IMR-90 (cell line): Measurements from ENCODE around the gene ABCC4. TPM values are rescaled to one million over a fixed set of nuclear protein-coding genes. Genes with fewer than 3 reads are reported as not detected.

Experiments
- ATAC-seq: fragments of 200-7000 bp; cut with Tn5 transposase; 2 replicates; pipeline ENCODE4 v1.9.1; 2020; ENCODE audit warnings: low read depth, mild to moderate bottlenecking, moderate library complexity
- BruUV-seq: library from RNA; stranded (reverse); fragments of 400-500 nt; replicated peaks from 2 replicates; lab custom pipeline; 2021; lab: Mats Ljungman, UMichigan
- CTCF ChIA-PET: fragments of 300-600 bp; formaldehyde crosslinking; extraction: SDS; loops from one replicate; lab custom pipeline; 2021; ENCODE audit warnings: antibody characterized with exemption; lab: Yijun Ruan, JAX
- POLR2A ChIA-PET: fragments of 300-600 bp; sonication (Branson Sonifier 250); formaldehyde crosslinking; loops from one replicate; lab custom pipeline; 2022; ENCODE audit warnings: antibody characterized with exemption; ENCODE audit not compliant: unreplicated experiment; lab: Charles Lee
- DNase-seq: peaks from one replicate; pipeline ENCODE4 v3.0.0; 2013
- H2AFZ ChIP-seq: replicated peaks from 2 replicates; pipeline ENCODE3; 2013; ENCODE audit warnings: low read length, mild to moderate bottlenecking; ENCODE audit not compliant: poor library complexity
- H2AK5ac ChIP-seq: 2 replicates; pipeline ENCODE4 v1.6.1; 2013; ENCODE audit warnings: low read depth, low read length, inconsistent platforms
- H2AK9ac ChIP-seq: replicated peaks from 2 replicates; pipeline ENCODE3; 2013; ENCODE audit warnings: mild to moderate bottlenecking, low read depth, low read length, moderate library complexity; ENCODE audit not compliant: poor library complexity
- H2BK120ac ChIP-seq: 2 replicates; pipeline ENCODE4 v1.6.1; 2013; ENCODE audit warnings: low read depth, low read length, inconsistent platforms
- H2BK15ac ChIP-seq: 3 replicates; pipeline ENCODE4 v1.6.1; 2013; ENCODE audit warnings: low read depth, low read length, inconsistent platforms
- H2BK20ac ChIP-seq: 2 replicates; pipeline ENCODE4 v1.6.1; 2013; ENCODE audit warnings: low read depth, mild to moderate bottlenecking, inconsistent platforms, low read length, moderate library complexity
- H2BK5ac ChIP-seq: 2 replicates; pipeline ENCODE4 v1.6.1; 2013; ENCODE audit warnings: mild to moderate bottlenecking, low read depth, low read length, inconsistent platforms; ENCODE audit not compliant: poor library complexity, severe bottlenecking
- H3K14ac ChIP-seq: replicated peaks from 2 replicates; pipeline ENCODE4 v1.6.1; 2013; ENCODE audit warnings: low read depth, low read length, inconsistent platforms
- H3K18ac ChIP-seq: 2 replicates; pipeline ENCODE4 v1.6.1; 2013; ENCODE audit warnings: low read depth, low read length, control low read depth
- H3K23ac ChIP-seq: 2 replicates; pipeline ENCODE4 v1.6.1; 2013; ENCODE audit warnings: low read depth, low read length, inconsistent platforms
- H3K27ac ChIP-seq: 2 replicates; pipeline ENCODE4 v1.5.1; 2013; ENCODE audit warnings: mild to moderate bottlenecking, control low read depth, low read length; ENCODE audit not compliant: insufficient read depth
- H3K27me3 ChIP-seq: 2 replicates; pipeline ENCODE4 v1.6.1; 2013; ENCODE audit warnings: low read length; ENCODE audit not compliant: control insufficient read depth, insufficient read depth
- H3K36me3 ChIP-seq: 2 replicates; pipeline ENCODE4 v1.6.1; 2013; ENCODE audit warnings: low read length, mixed read lengths; ENCODE audit not compliant: control insufficient read depth, insufficient read depth
- H3K4ac ChIP-seq: 2 replicates; pipeline ENCODE4 v1.6.1; 2013; ENCODE audit warnings: low read depth, low read length, inconsistent platforms
- H3K4me1 ChIP-seq: 2 replicates; pipeline ENCODE4 v1.6.1; 2013; ENCODE audit warnings: low read length, mixed read lengths; ENCODE audit not compliant: control insufficient read depth, insufficient read depth
- H3K4me2 ChIP-seq: 2 replicates; pipeline ENCODE4 v1.6.1; 2013; ENCODE audit warnings: low read depth, mild to moderate bottlenecking, control low read depth, low read length, moderate library complexity
- H3K4me3 ChIP-seq: 2 replicates; pipeline ENCODE4 v1.5.1; 2013; ENCODE audit warnings: low read depth, mild to moderate bottlenecking, control low read depth, low read length, moderate library complexity; ENCODE audit not compliant: insufficient read depth
- H3K56ac ChIP-seq: 2 replicates; pipeline ENCODE4 v1.6.1; 2013; ENCODE audit warnings: low read length, inconsistent platforms; ENCODE audit not compliant: insufficient read depth; ENCODE audit errors: extremely low read depth
- H3K79me1 ChIP-seq, 2 experiments: 2 replicates each; pipeline ENCODE4 v1.6.1; 2013; ENCODE audit warnings: low read length in 2 of 2, inconsistent platforms in 1 of 2, low read depth in 1 of 2
- H3K9ac ChIP-seq: 2 replicates; pipeline ENCODE4 v1.6.1; 2013; ENCODE audit warnings: low read depth, low read length, control low read depth
- H3K9me1 ChIP-seq: 2 replicates; pipeline ENCODE4 v1.6.1; 2013; ENCODE audit warnings: low read length, inconsistent platforms; ENCODE audit not compliant: insufficient read depth
- H3K9me3 ChIP-seq: 2 replicates; pipeline ENCODE4 v1.6.1; 2013; ENCODE audit warnings: low read length; ENCODE audit not compliant: control insufficient read depth, insufficient read depth
- H4K20me1 ChIP-seq: 2 replicates; pipeline ENCODE4 v1.6.1; 2013; ENCODE audit warnings: low read length, inconsistent platforms; ENCODE audit not compliant: insufficient read depth
- H4K5ac ChIP-seq: 2 replicates; pipeline ENCODE4 v1.6.1; 2013; ENCODE audit warnings: mild to moderate bottlenecking, low read depth, low read length, control low read depth
- H4K8ac ChIP-seq, 2 experiments: 2 replicates each; pipeline ENCODE4 v1.6.1; 2013; ENCODE audit warnings: low read depth in 2 of 2, low read length in 2 of 2, control low read depth in 1 of 2, inconsistent platforms in 1 of 2
- H4K91ac ChIP-seq: 2 replicates; pipeline ENCODE4 v1.6.1; 2013; ENCODE audit warnings: low read depth, low read length, inconsistent platforms; ENCODE audit not compliant: insufficient read depth
- MAFK ChIP-seq: IDR thresholded peaks from 2 replicates; pipeline ENCODE4 v1.6.1; 2012; ENCODE audit warnings: low read depth, low read length, improper control_type of control experiment
- RAD21 ChIP-seq: IDR thresholded peaks from 2 replicates; pipeline ENCODE4 v1.6.1; 2012; ENCODE audit warnings: low read length, improper control_type of control experiment
- SMC3 ChIP-seq: fragments of 150-350 bp; IDR thresholded peaks from 2 replicates; pipeline ENCODE4 v1.6.1; 2016; ENCODE audit warnings: low read depth, mild to moderate bottlenecking, antibody characterized with exemption, low read length, moderate library complexity
- WGBS, 2 experiments: methylation state at CpG; one replicate each; pipeline versions ENCODE4 v1.1.5 to v1.1.7; 2013; ENCODE audit warnings: missing lambda C conversion rate in 2 of 2; ENCODE audit not compliant: insufficient read length in 1 of 2; ENCODE audit errors: extremely low coverage in 2 of 2; 5-methylcytosine and 5-hydroxymethylcytosine counted together
- dilution Hi-C: fragments of 300-500 bp; cut with HindIII; formaldehyde crosslinking; loops from one replicate; pipeline ENCODE4 v1.14.3; 2018; ENCODE audit warnings: low sequenced_read_pairs; ENCODE audit not compliant: unreplicated experiment
- in situ Hi-C: fragments of 300-500 bp; cut with MboI; formaldehyde crosslinking; loops from 3 replicates; pipeline ENCODE4 v1.14.3; 2019; ENCODE audit warnings: low sequenced_read_pairs, inconsistent platforms, mixed read lengths
- intact Hi-C: fragments of 100-400 bp; cut with micrococcal nuclease; formaldehyde crosslinking; loops from 2 replicates; pipeline ENCODE4 v1.10.0; 2022
- polyA plus RNA-seq, 3 experiments: library from polyadenylated mRNA; depleted of rRNA; stranded (reverse); fragments of >200 nt; gene quantifications; 2 replicates each; pipeline ENCODE4 v1.2.3, GENCODE V29; 2012; ENCODE audit warnings: low replicate concordance in 1 of 3
- total RNA-seq: library from RNA; depleted of rRNA; stranded (reverse); fragments of >200 nt; gene quantifications from 2 replicates; pipeline ENCODE4 v1.2.3, GENCODE V29; 2012
- TF ChIP-seq, protein P1 (sequence below): conservative IDR thresholded peaks from 2 replicates; pipeline ENCODE4 v1.5.1; 2012; ENCODE audit warnings: mild to moderate bottlenecking, low read depth, low read length, improper control_type of control experiment

The ABCC4 gene
- total and polyA plus RNA-seq, 2 of the 4 experiments (the other 2 are of a cell fraction), result 16.6 to 41.4 TPM

- Histone ChIP-seq H3K4me3 (no peak overlapping the region), H3K14ac (0 out of 2 replicates have a peak overlapping the region, but pooled peaks have one; percentile 58), H2BK15ac (no peak overlapping the region), H3K23ac (peak overlapping the region; percentile 72; the same call in 1 of the 2 replicates), H3K27ac (peak overlapping the region; percentile 32; the same call in 1 of the 2 replicates), H3K27me3 (no peaks in the 10 kb centered on the region), H3K4me1 (peaks cover 16% of the 10 kb centered on the region), H3K18ac (no peak overlapping the region), H3K9me1 (peaks cover 29% of the 10 kb centered on the region), H3K4ac (peak overlapping the region; percentile 28), H4K5ac (no peak overlapping the region; the same call in 1 of the 2 replicates), H4K91ac (no peak overlapping the region; the same call in 1 of the 2 replicates), H3K9me3 (no peaks in the 10 kb centered on the region), H2AK9ac (peak overlapping the region; percentile 21), H3K79me1 (peaks cover 25 to 81% of the 10 kb centered on the region in 2 experiments), H2AFZ (no peak overlapping the region), H2BK20ac (peak overlapping the region; percentile 39; the same call in 1 of the 2 replicates), H3K9ac (no peak overlapping the region), H2AK5ac (peak overlapping the region; percentile 75), H2BK5ac (no peak overlapping the region), H4K8ac (0 out of 4 replicates have a peak overlapping the region, but pooled peaks of 1 of the 2 experiments have one; percentile 32), H3K4me2 (no peak overlapping the region; the same call in 1 of the 2 replicates), H3K56ac (no peak overlapping the region), H3K36me3 (peaks cover 24% of the 10 kb centered on the region), H4K20me1 (peaks cover 62% of the 10 kb centered on the region), H2BK120ac (peak overlapping the region; percentile 8; the same call in 1 of the 2 replicates)
- TF ChIP-seq SMC3 (peak; percentile 39), MAFK (no peak), RAD21 (peak; percentile 25; the same call in 1 of the 2 replicates)
- TF ChIP-seq, protein P1, sequence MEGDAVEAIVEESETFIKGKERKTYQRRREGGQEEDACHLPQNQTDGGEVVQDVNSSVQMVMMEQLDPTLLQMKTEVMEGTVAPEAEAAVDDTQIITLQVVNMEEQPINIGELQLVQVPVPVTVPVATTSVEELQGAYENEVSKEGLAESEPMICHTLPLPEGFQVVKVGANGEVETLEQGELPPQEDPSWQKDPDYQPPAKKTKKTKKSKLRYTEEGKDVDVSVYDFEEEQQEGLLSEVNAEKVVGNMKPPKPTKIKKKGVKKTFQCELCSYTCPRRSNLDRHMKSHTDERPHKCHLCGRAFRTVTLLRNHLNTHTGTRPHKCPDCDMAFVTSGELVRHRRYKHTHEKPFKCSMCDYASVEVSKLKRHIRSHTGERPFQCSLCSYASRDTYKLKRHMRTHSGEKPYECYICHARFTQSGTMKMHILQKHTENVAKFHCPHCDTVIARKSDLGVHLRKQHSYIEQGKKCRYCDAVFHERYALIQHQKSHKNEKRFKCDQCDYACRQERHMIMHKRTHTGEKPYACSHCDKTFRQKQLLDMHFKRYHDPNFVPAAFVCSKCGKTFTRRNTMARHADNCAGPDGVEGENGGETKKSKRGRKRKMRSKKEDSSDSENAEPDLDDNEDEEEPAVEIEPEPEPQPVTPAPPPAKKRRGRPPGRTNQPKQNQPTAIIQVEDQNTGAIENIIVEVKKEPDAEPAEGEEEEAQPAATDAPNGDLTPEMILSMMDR, result peak; percentile 38
- CTCF ChIA-PET, result interaction anchor here (0.6 to 3.4 kb wide), 6 partner anchors 11 to 182 kb away, joined by 3 to 17 read pairs (median 6); no protein-coding TSS in a partner anchor
- no TSS peak for BruUV-seq
- intact Hi-C loops (no loop called here), dilution Hi-C loops (no loop called here), in situ Hi-C loops (no loop called here)
- ATAC-seq (no peak), DNase-seq (no peak)
- POLR2A ChIA-PET, result interaction anchor here (0.6 to 1.4 kb wide), 2 partner anchors 15 to 25 kb away, joined by 5 to 22 read pairs; no protein-coding TSS in a partner anchor
- WGBS, 2 experiments, result no CpG with 5 or more reads among the region's 4 CpGs
Observed at GRCh38 chr13:95296326-95296925, 4.8 kb downstream of the ABCC4 start.
